Measurements from ENCODE around the gene ENOX2.
"Not testable (repeated sequence)": the region's sequence is repeated elsewhere in the genome, so short reads cannot be mapped to it uniquely, and the experiment has no call there.

DNA sequence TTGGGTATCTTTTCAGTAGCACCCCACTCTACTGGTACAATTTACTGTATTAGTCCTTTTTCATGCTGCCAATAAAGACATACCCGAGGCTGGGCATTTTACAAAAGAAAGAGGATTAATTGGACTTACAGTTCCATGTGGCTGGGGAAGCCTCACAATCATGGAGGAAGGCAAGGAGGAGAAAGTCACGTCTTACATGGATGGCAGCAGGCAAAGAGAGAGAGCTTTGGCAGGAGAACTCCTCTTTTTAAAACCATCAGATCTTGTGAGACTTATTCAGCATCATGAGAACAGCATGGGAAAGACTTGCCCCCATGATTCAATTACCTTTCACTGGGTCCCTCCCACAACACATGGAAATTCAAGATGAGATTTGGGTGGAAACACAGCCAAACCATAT, 17.4 kb upstream of the ENOX2 start:
- TF ChIP-seq CTCF (IDR thresholded peaks at IDR 0.05); EZH2 (IDR thresholded peaks at IDR 0.05; ENCODE audit: borderline replicate concordance, insufficient read depth, low read depth, low read length, poor library complexity, severe bottlenecking): not testable (repeated sequence)
